ENCODE results near the gene KBTBD13.
"Not testable (repeated sequence)": the region's sequence is repeated elsewhere in the genome, so short reads cannot be mapped to it uniquely, and the experiment has no call there.

KBTBD13 gene

GRCh38 chr15:65089206-65089824 is 12.8 kb downstream of the KBTBD13 start:
- DNase-seq (ENCODE audit: low spot score), result peak; percentile 83

DNA sequence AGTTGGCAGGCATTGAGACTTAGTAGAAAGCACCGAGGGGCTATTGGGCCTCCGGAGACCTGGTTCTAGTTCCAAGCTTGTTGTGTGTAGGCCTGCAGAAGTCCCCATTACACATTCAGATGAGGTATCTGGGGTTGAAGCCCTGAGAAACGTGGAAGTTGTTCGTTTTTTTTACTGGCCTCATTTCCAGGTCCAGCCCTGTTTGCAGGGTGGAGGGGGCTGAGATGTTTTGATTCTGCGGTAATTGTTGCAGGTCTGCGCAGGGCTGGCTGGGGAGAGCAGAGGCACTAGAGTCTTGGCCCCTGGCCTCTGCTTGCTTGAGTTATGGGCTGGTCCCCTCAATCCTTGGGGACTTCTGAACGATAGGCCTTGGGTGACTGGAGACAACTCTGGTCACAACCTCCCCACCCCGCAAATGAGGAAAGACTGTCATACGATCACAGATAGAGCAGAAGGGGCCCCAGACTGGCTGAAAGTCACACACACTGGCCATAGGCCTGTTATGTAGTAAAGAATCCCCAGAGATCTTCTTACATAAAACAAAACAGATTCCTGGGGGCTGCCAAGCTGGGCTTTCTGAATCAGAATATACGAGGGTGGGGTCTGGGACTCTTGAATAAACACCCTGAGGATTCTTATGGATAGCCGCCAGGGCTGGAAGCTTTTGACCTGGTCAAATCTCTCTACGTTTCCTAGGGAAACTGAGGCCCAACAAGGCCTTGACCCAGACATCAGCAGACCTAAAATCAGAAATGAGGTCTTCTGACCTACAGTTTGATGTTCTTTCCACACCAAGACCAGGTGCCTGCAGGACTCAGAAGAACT is 15.6 kb downstream of the KBTBD13 start:
- DNase-seq (ENCODE audit: low spot score), result no peak

- no peak for DNase-seq (ENCODE audit: low spot score)
Observed at GRCh38 chr15:65092911-65093792, 16.6 kb downstream of the KBTBD13 start.

DNA sequence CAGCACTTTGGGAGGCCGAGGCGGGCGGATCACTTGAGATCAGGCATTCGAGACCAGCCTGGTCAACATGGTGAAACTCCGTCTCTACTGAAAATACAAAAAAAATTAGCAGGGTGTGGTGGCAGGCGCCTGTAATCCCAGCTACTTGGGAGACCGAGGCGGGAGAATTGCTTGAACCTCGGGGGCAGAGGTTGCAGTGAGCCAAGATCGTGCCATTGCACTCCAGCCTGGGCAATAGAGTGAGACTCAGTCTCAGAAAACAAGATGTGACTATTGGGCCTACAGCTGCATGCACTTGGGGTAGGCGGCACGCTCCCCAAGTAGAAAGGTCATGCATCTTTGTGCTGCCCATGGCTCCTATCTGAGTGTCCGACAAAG is 17.2 kb downstream of the KBTBD13 start:
- not testable (repeated sequence) for DNase-seq (ENCODE audit: low spot score)

- no peak for DNase-seq (ENCODE audit: low spot score)
Observed at GRCh38 chr15:65094294-65094995, 17.9 kb downstream of the KBTBD13 start.

DNA sequence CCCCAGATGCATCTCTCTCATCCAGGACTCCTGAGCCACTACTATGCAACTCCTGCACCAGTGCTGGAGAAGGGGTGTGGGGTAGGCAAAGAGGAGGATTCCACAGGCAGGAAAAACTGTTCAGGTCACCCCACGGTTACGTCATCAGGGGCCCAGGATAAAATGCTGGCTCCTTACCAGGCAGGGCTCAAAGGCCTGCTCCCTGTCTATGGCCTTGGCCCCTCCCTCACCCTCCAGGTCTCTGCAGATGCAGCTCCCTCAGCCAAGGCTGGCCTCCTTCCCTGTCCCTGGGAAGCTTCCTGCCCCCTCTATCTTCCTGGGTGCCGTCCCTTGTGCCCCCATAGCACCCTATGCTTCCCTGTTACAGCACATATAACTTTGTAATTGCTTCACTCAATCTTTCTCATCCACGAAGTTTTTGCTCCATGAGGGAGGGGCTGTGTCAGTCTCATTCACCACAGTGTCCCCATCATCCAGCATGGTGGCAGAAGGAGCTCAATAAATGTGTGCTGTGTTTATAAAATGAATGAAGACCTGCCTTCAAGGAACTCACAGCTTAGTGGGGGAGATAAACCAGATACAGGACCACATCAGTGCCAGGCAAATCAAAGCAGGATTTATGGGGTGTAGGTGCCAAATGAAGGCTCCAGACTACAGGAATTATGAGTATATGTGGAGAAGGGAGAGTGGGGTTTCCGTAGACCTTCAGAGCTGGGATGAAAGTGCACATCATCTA is 18.6 kb downstream of the KBTBD13 start:
- no peak for DNase-seq (ENCODE audit: low spot score)

DNA sequence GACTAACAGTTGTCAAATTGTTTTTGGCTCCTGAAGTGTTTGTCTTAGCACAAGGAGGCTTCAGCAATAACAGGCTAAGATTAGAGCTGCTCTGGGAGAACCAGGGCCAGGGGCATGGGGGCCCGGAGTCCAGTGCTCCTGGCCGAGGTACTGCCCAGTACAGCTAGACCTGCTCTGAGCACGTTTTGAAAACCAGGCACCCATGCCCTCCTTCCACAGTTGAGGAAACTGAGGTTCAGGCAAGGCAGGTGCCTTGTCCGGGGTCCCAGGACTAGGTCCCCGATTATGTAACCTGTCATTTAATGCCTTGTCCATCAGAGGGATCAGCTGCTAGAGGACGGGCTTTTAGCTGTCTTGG is 19.2 kb downstream of the KBTBD13 start:
- DNase-seq (ENCODE audit: low spot score), result no peak

DNA sequence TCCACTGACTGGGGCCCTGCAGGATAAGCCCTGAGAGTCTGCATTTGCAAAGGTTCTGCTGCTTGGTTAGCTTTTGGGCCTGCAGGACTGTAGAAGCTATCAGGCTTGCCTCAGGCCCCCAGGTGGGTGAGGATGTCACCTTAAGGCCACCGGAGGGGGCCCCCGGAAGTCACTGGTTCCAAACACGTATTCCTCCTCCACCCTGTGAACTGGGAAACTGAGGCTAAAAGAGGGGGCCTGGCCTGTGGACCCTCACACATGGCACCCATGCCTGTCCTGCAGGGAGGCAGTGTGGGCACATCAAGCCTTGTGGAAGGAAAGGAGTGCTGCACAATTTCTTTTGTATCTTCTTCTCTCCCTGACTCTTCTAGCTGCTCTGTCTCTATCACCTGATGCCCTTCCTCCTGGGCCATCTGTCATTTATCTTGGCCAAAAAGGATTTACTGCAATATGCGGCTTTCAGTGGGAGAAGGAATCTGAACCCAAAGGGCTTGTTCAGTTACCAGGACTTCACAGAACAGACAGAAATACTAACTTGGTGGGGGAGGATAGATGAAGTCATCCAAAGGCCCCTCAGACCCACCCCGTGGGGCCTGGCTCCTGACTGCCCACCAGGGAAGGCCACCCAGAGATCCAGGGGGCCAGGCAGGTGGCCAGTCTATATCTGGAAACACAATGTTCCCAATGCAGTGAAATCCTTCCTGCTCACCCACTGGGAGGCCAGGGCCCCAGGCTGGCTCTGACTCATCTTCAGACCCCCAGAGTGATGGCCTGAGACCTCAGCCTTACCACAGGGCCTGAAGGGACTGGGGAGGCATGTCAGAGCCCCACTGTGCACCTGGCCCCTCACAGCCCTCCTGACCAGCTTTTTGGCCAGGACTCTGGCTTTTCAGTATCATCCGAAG is 20.2 kb downstream of the KBTBD13 start:
- no peak for DNase-seq (ENCODE audit: low spot score)

DNA sequence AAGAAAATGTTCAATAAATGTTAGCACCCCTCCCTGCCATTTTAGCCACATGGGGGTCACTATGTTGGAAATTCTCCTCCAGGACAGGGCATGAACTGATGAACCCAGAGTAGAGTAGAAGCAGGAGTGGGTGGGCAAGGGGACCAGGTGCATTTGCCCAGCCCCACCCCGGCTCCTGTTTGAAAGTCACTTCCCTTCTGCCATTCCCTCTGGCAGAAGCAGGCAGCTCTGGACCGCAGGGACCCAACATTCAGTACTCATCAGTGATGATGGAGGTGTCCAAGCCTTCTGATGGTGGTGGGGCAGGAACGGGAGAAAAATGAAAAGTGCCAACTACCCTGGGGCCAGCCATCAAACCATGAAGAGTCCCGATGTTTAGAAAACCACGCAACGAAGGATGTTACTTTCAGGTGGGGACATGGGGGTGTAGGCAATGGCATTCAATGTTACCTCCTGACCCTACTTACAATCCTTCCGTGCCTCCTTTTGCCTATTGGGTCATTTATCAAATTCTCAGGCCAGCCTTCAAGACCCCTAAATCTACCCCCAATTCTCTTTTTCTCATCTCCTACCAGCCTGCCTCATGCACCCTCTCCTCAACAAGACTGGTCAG is 21.2 kb downstream of the KBTBD13 start:
- no peak for DNase-seq (ENCODE audit: low spot score)

- no peak for DNase-seq (ENCODE audit: low spot score)
Observed at GRCh38 chr15:65099336-65099735, 22.8 kb downstream of the KBTBD13 start.

DNA sequence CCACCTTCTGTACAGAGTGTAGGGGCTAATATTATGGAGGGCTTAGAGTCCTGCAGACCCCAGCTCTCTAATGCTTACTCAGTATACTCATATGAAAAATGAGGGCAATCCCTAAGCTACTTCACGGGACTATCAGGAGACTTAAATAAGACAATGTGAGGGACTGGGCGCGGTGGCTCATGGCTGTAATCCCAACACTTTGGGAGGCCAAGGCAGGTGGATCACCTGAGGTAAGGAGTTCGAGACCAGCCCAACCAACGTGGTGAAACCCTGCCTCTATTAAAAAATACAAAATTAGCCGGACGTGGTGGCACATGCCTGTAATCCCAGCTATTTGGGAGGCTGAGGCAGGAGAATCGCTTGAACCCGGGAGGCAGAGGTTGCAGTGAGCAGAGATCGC is 23.3 kb downstream of the KBTBD13 start:
- not testable (repeated sequence) for DNase-seq (ENCODE audit: low spot score)

DNA sequence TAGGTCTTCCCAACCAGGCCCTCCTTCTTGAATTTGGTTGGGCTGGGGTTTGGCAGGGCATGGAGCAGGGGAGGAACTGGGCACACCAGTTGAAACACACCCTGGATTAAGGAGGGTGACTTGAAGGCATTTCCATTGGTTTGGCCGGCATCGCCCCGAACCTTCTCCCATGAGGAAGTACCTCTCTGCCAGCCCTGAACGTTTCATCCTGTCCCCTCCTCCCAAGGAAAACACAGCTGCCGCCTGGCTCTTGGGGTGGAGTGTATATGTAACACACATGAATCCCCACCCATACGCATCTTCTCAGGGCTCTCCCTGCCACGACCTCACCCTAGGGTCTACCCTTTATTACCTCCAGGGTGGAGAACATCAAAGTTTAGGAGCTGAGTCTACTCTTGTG is 23.9 kb downstream of the KBTBD13 start:
- no peak for DNase-seq (ENCODE audit: low spot score)

DNA sequence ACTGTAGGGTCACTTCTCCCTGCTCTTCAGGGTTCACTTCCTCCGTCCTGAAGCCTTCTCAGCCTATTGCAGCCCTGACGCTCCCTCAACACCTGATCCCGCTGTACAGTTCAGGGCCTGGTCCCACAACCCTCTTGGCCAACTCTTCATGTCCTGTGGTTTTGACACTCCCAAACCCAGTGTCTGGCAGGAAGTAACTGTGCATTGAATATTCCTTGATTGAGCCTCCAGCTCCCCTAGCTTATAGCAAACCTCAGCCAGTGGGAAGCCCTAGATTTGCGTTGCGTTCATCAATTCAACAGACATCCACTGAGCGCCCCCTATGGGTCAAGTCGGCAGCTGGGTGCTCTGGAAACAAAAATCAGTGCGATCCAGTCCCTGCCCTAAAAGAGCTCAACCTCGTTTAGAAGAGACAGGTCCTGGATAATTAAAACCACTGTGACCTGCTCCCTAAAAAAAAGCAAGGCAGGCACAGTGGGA is 24.9 kb downstream of the KBTBD13 start:
- peak; percentile 92 for DNase-seq (ENCODE audit: low spot score)

- DNase-seq (ENCODE audit: low spot score), result no peak
Observed at GRCh38 chr15:65101891-65102708, 25.6 kb downstream of the KBTBD13 start.

DNA sequence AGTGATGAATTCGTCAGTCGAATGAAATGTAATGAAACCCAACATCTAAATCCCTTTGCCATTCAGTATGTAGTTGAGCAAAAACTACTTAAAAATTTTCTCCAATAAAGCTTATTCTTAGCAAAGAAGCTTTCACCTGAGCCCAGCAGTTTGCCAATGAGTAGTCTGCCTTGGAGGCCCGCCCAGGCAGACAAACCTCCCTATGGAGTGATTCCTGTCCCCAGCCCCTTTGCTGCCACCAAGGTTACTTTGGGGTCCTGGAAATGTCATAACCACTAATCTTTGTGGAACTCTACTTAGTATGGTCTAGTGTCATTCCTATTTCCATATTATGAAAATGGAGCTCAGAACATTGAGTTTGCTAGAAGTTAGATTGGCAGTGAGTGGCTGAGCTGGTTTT is 26.4 kb downstream of the KBTBD13 start:
- DNase-seq (ENCODE audit: low spot score), result no peak

GRCh38 chr15:65105038-65105437 is 28.5 kb downstream of the KBTBD13 start:
- no peak for DNase-seq (ENCODE audit: low spot score)

DNA sequence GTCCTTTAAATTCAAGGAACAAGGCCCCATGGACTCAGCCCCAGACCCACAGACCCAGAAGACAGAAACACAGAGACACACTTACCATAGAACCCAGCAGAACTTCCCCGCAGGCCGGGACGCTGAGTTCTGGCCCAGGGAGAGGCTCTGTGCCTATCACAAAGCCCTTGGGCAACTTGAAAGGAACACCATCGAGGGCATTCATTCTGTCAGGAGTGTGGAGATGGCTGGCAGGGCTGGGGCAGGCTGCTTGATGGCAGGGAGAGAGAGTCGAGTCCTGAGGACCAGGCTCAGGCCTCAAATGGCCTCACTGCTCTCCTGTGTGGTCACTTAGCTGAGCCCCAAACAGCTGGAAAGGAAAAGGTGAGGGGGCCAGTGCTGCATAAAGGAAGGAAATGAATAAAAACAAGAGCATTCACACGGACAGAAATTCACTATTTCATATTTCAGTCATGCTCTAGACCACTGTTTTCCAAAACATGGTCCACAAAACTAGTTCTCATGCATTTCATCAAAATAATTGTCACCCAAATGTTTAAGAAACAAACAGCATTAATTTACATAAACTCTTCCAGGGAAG is 29.6 kb downstream of the KBTBD13 start:
- DNase-seq (ENCODE audit: low spot score), result no peak

DNA sequence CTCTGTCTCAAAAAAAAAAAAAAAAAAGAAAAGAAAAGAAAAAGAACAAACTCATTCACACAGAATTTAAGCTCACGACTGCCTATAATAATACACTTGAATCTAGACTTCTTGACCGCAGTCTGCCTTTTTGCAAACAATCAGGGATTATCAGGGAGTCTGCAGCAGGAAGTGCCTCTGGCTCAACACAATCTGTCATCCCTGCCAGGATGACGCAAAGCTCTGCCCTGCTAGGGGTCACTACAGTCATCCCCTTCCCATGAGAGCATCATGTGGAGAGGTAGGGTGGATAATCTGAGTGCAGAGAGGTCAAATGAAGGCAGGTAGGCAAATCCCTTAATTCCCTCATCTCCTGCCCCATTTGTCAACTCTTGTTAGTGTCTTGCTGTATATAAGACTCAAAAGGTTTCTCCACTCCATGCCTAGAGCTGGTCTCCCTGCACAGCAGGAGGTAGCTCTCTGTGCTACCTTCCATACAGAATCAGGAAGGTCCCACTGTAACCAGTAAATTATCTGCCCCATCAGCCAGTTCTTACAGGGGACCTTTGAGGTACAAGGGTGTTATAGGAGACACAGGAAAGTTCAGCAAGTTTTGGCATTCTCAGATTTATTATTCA is 34.2 kb downstream of the KBTBD13 start:
- no peak for DNase-seq (ENCODE audit: low spot score)

Measured in HuH-7.5 (cell line).